SU-DHL-6 (cell line): ENCODE data around the gene ZFP36L2.

Experiments used
- H2AFZ ChIP-seq: fragments of 200-600 bp; sonication (generic); 2 replicates; pipeline ENCODE4 v1.6.1; 2014; ENCODE audit warnings: low read depth, mild to moderate bottlenecking, moderate library complexity, mixed read lengths, antibody characterized with exemption, low read length; ENCODE audit not compliant: severe bottlenecking
- H3F3A ChIP-seq: fragments of 200-600 bp; shearing (Covaris generic); 2 replicates; pipeline ENCODE4 v1.6.0; 2016; ENCODE audit warnings: antibody characterized with exemption, mild to moderate bottlenecking; ENCODE audit not compliant: insufficient read depth
- H3K27ac ChIP-seq: fragments of 200-600 bp; sonication (generic); 2 replicates; pipeline ENCODE4 v1.5.1; 2016; ENCODE audit warnings: low read depth, mild to moderate bottlenecking, low read length, moderate library complexity, mixed read lengths
- H3K27me3 ChIP-seq: fragments of 200-600 bp; sonication (generic), shearing (Covaris generic); 2 replicates; pipeline ENCODE4 v1.6.0; 2014; ENCODE audit warnings: mild to moderate bottlenecking, low read length
- H3K36me3 ChIP-seq: fragments of 200-600 bp; sonication (generic); 2 replicates; pipeline ENCODE4 v1.6.1; 2014; ENCODE audit warnings: mild to moderate bottlenecking, low read length, mixed read lengths
- H3K4me2 ChIP-seq: fragments of 300-600, 200-600 bp; shearing (Covaris generic), sonication (generic); 2 replicates; pipeline ENCODE4 v1.6.0; 2014; ENCODE audit warnings: low read length, low read depth, mild to moderate bottlenecking; ENCODE audit not compliant: poor library complexity, severe bottlenecking
- H3K4me3 ChIP-seq: fragments of 200-600 bp; sonication (generic); 2 replicates; pipeline ENCODE4 v1.5.1; 2014; ENCODE audit warnings: antibody characterized with exemption, low read length, mild to moderate bottlenecking, mixed read lengths; ENCODE audit not compliant: insufficient read depth, poor library complexity, severe bottlenecking
- H3K79me2 ChIP-seq: fragments of 200-600 bp; sonication (generic); 2 replicates; pipeline ENCODE4 v1.6.1; 2014; ENCODE audit warnings: mild to moderate bottlenecking, low read length, moderate library complexity; ENCODE audit not compliant: insufficient read depth
- H3K9ac ChIP-seq: fragments of 200-600 bp; sonication (generic); 2 replicates; pipeline ENCODE4 v1.7.0; 2014; ENCODE audit warnings: mild to moderate bottlenecking, low read length
- H3K9me2 ChIP-seq: fragments of 200-600 bp; sonication (generic); replicated peaks from 2 replicates; pipeline ENCODE4 v1.6.1; 2014; ENCODE audit warnings: low read length; ENCODE audit not compliant: insufficient read depth
- H3K9me3 ChIP-seq: fragments of 200-600 bp; sonication (generic); 2 replicates; pipeline ENCODE4 v1.6.1; 2014; ENCODE audit warnings: low read length, mixed read lengths; ENCODE audit not compliant: insufficient read depth
- H4K20me1 ChIP-seq: fragments of 200-600 bp; sonication (generic); 2 replicates; pipeline ENCODE4 v1.6.1; 2014; ENCODE audit warnings: low read depth, mild to moderate bottlenecking, antibody characterized with exemption, low read length, moderate library complexity, mixed read lengths
- EZH2phosphoT487 ChIP-seq: fragments of 200-600 bp; sonication (generic), shearing (Covaris generic); conservative IDR thresholded peaks from 2 replicates; pipeline ENCODE4 v1.6.1; 2018; ENCODE audit warnings: mild to moderate bottlenecking, antibody characterized with exemption, low read length, moderate library complexity, mixed read lengths
- TF ChIP-seq, protein P1 (sequence below): fragments of 200-600 bp; sonication (generic); IDR thresholded peaks from one replicate; pipeline ENCODE4 v1.5.1; 2017; ENCODE audit warnings: antibody characterized with exemption, mild to moderate bottlenecking, low read length, moderate library complexity; ENCODE audit not compliant: insufficient read depth, poor library complexity, severe bottlenecking

The ZFP36L2 gene

DNA sequence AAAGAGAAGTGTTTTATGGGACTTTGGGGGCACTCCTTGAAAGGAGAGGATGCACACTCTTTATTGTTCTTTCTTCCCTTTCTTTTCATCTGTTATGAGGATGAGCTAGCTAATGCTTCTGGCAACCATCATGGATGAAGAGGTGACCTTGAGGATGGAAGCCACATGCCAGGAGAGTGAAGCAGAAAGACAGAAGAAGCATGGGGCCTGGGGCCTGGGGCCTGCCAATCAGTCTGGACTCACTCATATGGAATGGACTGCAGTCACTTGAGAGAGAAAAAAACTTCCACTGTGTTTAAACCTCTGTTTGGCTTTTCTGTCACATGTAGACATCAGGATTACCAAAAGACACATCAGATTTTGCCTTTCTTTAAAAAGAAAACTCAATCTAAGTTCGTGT lies 35.8 kb upstream of the ZFP36L2 start:
- H2AFZ ChIP-seq = no peak overlapping the region
- H3K9ac ChIP-seq = no peak overlapping the region
- H4K20me1 ChIP-seq = no peaks in the 10 kb centered on the region
- no peak overlapping the region for H3K27ac ChIP-seq
- TF ChIP-seq, protein P1, sequence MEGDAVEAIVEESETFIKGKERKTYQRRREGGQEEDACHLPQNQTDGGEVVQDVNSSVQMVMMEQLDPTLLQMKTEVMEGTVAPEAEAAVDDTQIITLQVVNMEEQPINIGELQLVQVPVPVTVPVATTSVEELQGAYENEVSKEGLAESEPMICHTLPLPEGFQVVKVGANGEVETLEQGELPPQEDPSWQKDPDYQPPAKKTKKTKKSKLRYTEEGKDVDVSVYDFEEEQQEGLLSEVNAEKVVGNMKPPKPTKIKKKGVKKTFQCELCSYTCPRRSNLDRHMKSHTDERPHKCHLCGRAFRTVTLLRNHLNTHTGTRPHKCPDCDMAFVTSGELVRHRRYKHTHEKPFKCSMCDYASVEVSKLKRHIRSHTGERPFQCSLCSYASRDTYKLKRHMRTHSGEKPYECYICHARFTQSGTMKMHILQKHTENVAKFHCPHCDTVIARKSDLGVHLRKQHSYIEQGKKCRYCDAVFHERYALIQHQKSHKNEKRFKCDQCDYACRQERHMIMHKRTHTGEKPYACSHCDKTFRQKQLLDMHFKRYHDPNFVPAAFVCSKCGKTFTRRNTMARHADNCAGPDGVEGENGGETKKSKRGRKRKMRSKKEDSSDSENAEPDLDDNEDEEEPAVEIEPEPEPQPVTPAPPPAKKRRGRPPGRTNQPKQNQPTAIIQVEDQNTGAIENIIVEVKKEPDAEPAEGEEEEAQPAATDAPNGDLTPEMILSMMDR = no peak
- TF ChIP-seq EZH2phosphoT487 = no peak
- no peaks in the 10 kb centered on the region for H3K9me3 ChIP-seq
- H3F3A ChIP-seq = no peaks in the 10 kb centered on the region
- H3K36me3 ChIP-seq = no peaks in the 10 kb centered on the region
- no peaks in the 10 kb centered on the region for H3K9me2 ChIP-seq
- H3K79me2 ChIP-seq = no peaks in the 10 kb centered on the region
- H3K4me2 ChIP-seq = no peak overlapping the region
- no peaks in the 10 kb centered on the region for H3K27me3 ChIP-seq
- H3K4me3 ChIP-seq = no peak overlapping the region

DNA sequence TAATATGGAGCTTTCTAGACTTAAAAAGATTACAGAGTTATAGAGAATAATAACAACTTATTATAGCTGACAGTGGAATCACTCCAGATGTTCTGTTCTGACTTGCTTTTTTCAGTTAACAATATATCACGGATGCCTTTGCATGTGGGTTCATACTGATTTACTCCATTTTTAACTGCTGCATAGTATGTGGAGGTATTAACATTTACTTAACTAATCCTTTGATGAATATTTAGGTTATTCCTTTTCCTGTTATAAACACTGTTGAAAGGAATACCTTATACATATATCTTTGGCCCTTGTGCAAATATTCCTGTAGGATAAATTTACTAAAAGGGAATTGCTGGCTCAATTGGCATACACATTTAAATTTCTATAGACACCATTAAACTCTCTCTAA lies 33.1 kb upstream of the ZFP36L2 start:
- Histone ChIP-seq H3K4me2 (no peak overlapping the region), H4K20me1 (no peaks in the 10 kb centered on the region), H2AFZ (no peak overlapping the region), H3K27ac (no peak overlapping the region), H3K27me3 (no peaks in the 10 kb centered on the region), H3F3A (no peaks in the 10 kb centered on the region), H3K9ac (no peak overlapping the region), H3K9me2 (no peaks in the 10 kb centered on the region), H3K79me2 (no peaks in the 10 kb centered on the region), H3K36me3 (no peaks in the 10 kb centered on the region), H3K4me3 (no peak overlapping the region), H3K9me3 (no peaks in the 10 kb centered on the region)
- TF ChIP-seq, protein P1 = no peak
- no peak for TF ChIP-seq EZH2phosphoT487

DNA sequence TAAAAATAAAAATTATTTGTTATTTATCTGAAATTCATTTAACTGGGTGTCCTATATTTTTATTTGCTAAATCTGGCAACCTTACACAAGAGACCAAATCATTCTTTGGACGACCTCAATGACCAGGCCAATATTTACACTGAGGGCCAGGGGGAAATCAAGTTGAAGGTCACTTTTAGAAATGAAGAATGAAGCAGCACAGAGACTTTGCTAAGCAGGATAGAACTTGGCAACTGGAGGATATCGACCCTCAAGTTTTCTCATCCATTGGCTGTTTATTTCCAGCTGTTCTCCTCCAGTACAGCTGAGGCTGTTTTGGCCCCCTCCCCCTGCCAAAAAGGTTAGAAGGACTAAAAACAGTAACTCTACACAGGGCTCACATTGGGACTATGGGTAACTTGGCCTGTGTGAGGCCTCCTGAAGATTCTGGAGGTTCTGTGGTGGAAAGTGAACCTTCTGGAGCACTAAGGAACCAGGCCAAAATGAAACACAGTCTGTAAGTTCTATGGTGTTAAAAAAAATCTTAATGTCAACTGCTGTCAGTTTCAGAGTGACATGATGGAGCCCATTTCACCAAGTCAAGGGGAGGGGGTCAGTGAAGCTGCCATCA lies 32.2 kb upstream of the ZFP36L2 start:
- H3K27ac ChIP-seq = no peak overlapping the region
- H3K4me3 ChIP-seq = no peak overlapping the region
- no peak overlapping the region for H2AFZ ChIP-seq
- H3K9me3 ChIP-seq = no peaks in the 10 kb centered on the region
- H3K9me2 ChIP-seq = no peaks in the 10 kb centered on the region
- H4K20me1 ChIP-seq = no peaks in the 10 kb centered on the region
- H3K9ac ChIP-seq = no peak overlapping the region
- H3K36me3 ChIP-seq = no peaks in the 10 kb centered on the region
- H3K27me3 ChIP-seq = no peaks in the 10 kb centered on the region
- no peaks in the 10 kb centered on the region for H3K79me2 ChIP-seq
- TF ChIP-seq EZH2phosphoT487 = no peak
- TF ChIP-seq, protein P1 = no peak
- no peak overlapping the region for H3K4me2 ChIP-seq
- no peaks in the 10 kb centered on the region for H3F3A ChIP-seq
